ENCODE results near the gene MATN4.

The MATN4 gene

GRCh38 chr20:45345104-45345936 lies 37.2 kb upstream of the MATN4 start:
- DNase-seq (ENCODE audit: low read depth, low spot score), result no peak
- no peak for TF ChIP-seq CTCF (IDR thresholded peaks at IDR 0.05; ENCODE audit: insufficient read depth, low read length, missing control alignments)
- ChIA-PET POLR2A (interaction anchor here (0.8 to 6.1 kb wide), 5 partner anchors 8 to 434 kb away, joined by 3 to 91 read pairs (median 3); partner anchors contain the start of gene SYS1), CTCF (interaction anchor here (1.9 to 5.9 kb wide), 5 partner anchors 10 to 92 kb away, joined by 6 to 60 read pairs (median 17); partner anchors contain the start of gene SYS1)
- peak overlapping the region; percentile 84 for H3K4me3 ChIP-seq (ENCODE audit: low read depth, low read length)

GRCh38 chr20:45344168-45344860 lies 36.2 kb upstream of the MATN4 start:
- ChIA-PET POLR2A (interaction anchor here (1.0 to 6.1 kb wide), 4 partner anchors 9 to 627 kb away, joined by 3 to 86 read pairs (median 4); partner anchors contain the start of gene SYS1), CTCF (interaction anchor here (0.6 to 5.9 kb wide), 8 partner anchors 9 to 93 kb away, joined by 3 to 25 read pairs (median 4); partner anchors contain the start of gene SYS1)
- no peak for TF ChIP-seq CTCF (IDR thresholded peaks at IDR 0.05; ENCODE audit: insufficient read depth, low read length, missing control alignments)
- H3K4me3 ChIP-seq (ENCODE audit: low read depth, low read length), result peak overlapping the region; percentile 84
- no peak for DNase-seq (ENCODE audit: low read depth, low spot score)

GRCh38 chr20:45343532-45344167 lies 35.6 kb upstream of the MATN4 start:
- no peak for DNase-seq (ENCODE audit: low read depth, low spot score)
- ChIA-PET CTCF (interaction anchor here (1.0 to 5.9 kb wide), 5 partner anchors 9 to 93 kb away, joined by 3 to 25 read pairs (median 12); partner anchors contain the start of gene SYS1), POLR2A (interaction anchor here (1.0 to 6.1 kb wide), 4 partner anchors 8 to 627 kb away, joined by 3 to 86 read pairs (median 4); partner anchors contain the start of gene SYS1)
- peak overlapping the region; percentile 84 for H3K4me3 ChIP-seq (ENCODE audit: low read depth, low read length)
- no peak for TF ChIP-seq CTCF (IDR thresholded peaks at IDR 0.05; ENCODE audit: insufficient read depth, low read length, missing control alignments)

GRCh38 chr20:45342855-45343531 lies 34.9 kb upstream of the MATN4 start:
- CTCF ChIA-PET, result interaction anchor here (1.3 to 5.9 kb wide), 5 partner anchors 10 to 94 kb away, joined by 3 to 25 read pairs (median 17); partner anchors contain the start of gene SYS1
- peak overlapping the region; percentile 84 for H3K4me3 ChIP-seq (ENCODE audit: low read depth, low read length)
- POLR2A ChIA-PET, result no interaction called here
- no peak for TF ChIP-seq CTCF (IDR thresholded peaks at IDR 0.05; ENCODE audit: insufficient read depth, low read length, missing control alignments)
- no peak for DNase-seq (ENCODE audit: low read depth, low spot score)

GRCh38 chr20:45341939-45342854 lies 34.1 kb upstream of the MATN4 start:
- no peak for DNase-seq (ENCODE audit: low read depth, low spot score)
- no peak for TF ChIP-seq CTCF (IDR thresholded peaks at IDR 0.05; ENCODE audit: insufficient read depth, low read length, missing control alignments)
- ChIA-PET CTCF (interaction anchor here (0.8 to 3.0 kb wide), 4 partner anchors 20 to 94 kb away, joined by 3 to 19 read pairs (median 12); partner anchors contain the start of gene SYS1), POLR2A (interaction anchor here (0.5 to 1.2 kb wide), 4 partner anchors 16 to 1884 kb away, joined by 3 to 5 read pairs (median 4); no protein-coding TSS in a partner anchor)
- peak overlapping the region; percentile 35 for H3K4me3 ChIP-seq (ENCODE audit: low read depth, low read length)

All from AG04449 (cell line).